HCT116 (cell line): ENCODE measurements around the gene TMEM271.

ENCODE experiments used
- EZH2phosphoT487 ChIP-seq: fragments of 200-600 bp; IDR thresholded peaks from 2 replicates; pipeline ENCODE4 v1.6.1; 2018; ENCODE audit warnings: antibody characterized with exemption, borderline replicate concordance
- FOSL1 ChIP-seq: IDR thresholded peaks from 2 replicates; pipeline ENCODE4 v1.6.1; 2012; ENCODE audit warnings: low read depth
- POLR2AphosphoS5 ChIP-seq: IDR thresholded peaks from 2 replicates; pipeline ENCODE4 v1.6.1; 2011; ENCODE audit warnings: mild to moderate bottlenecking, low read depth, low read length, moderate library complexity
- REST ChIP-seq: IDR thresholded peaks from 2 replicates; pipeline ENCODE4 v1.6.1; 2012; ENCODE audit warnings: low read depth
- TF ChIP-seq, protein P1 (sequence below), 3 experiments: fragments of 200-600 bp in 1 of 3; sonication (generic) in 1 of 3; IDR thresholded peaks in 2 of 3; conservative IDR thresholded peaks in 1 of 3; 2 replicates each; pipeline ENCODE4 v1.5.1; 2012 to 2017; ENCODE audit warnings: low read depth in 2 of 3, low read length in 2 of 3, antibody characterized with exemption in 1 of 3, borderline replicate concordance in 1 of 3, control low read depth in 1 of 3, mild to moderate bottlenecking in 1 of 3, mixed read lengths in 1 of 3, mixed run types in 1 of 3, moderate library complexity in 1 of 3; ENCODE audit not compliant: insufficient read depth in 1 of 3

GRCh38 chr4:560731-561291 lies 15.3 kb downstream of the TMEM271 start:
- no peak for TF ChIP-seq FOSL1
- TF ChIP-seq, protein P1, sequence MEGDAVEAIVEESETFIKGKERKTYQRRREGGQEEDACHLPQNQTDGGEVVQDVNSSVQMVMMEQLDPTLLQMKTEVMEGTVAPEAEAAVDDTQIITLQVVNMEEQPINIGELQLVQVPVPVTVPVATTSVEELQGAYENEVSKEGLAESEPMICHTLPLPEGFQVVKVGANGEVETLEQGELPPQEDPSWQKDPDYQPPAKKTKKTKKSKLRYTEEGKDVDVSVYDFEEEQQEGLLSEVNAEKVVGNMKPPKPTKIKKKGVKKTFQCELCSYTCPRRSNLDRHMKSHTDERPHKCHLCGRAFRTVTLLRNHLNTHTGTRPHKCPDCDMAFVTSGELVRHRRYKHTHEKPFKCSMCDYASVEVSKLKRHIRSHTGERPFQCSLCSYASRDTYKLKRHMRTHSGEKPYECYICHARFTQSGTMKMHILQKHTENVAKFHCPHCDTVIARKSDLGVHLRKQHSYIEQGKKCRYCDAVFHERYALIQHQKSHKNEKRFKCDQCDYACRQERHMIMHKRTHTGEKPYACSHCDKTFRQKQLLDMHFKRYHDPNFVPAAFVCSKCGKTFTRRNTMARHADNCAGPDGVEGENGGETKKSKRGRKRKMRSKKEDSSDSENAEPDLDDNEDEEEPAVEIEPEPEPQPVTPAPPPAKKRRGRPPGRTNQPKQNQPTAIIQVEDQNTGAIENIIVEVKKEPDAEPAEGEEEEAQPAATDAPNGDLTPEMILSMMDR (IDR thresholded peaks at IDR 0.05 in 2 of 3, conservative IDR thresholded peaks at IDR 0.05 in 1 of 3; ENCODE audit: borderline replicate concordance in 1 of 3, insufficient read depth in 1 of 3, low read depth in 2 of 3, low read length in 2 of 3), result no peak
- TF ChIP-seq EZH2phosphoT487, result no peak
- no peak for TF ChIP-seq REST
- TF ChIP-seq POLR2AphosphoS5, result no peak
